CD4-positive, alpha-beta T cell treated with Interleukin-21 for 1 hour (primary cell): ENCODE measurements around the gene CTAGE4.
"Not testable (repeated sequence)": the region's sequence is repeated elsewhere in the genome, so short reads cannot be mapped to it uniquely, and the experiment has no call there.

Experiments used
- DNase-seq: peaks from one replicate; pipeline ENCODE4 v3.0.0-alpha.2; 2020

Gene CTAGE4

GRCh38 chr7:144183166-144183565, at the start of gene CTAGE4:
TSS of gene CTAGE4 (plus strand) at chr7:144183466. CDS start at chr7:144183504, 38 bp downstream.
- not testable (repeated sequence) for DNase-seq

- no peak for DNase-seq
Observed at GRCh38 chr7:144134116-144134515, 49.1 kb upstream of the CTAGE4 start.

- DNase-seq, result no peak
Observed at GRCh38 chr7:144137501-144137900, 45.8 kb upstream of the CTAGE4 start.

GRCh38 chr7:144142187-144142586, 41.1 kb upstream of the CTAGE4 start:
- no peak for DNase-seq

GRCh38 chr7:144144426-144144825, 38.8 kb upstream of the CTAGE4 start:
- DNase-seq, result no peak

- no peak for DNase-seq
Observed at GRCh38 chr7:144148224-144148827, 34.9 kb upstream of the CTAGE4 start.

- no peak for DNase-seq
Observed at GRCh38 chr7:144158861-144159260, 24.4 kb upstream of the CTAGE4 start.

GRCh38 chr7:144164784-144165183, 18.5 kb upstream of the CTAGE4 start:
- DNase-seq, result no peak

- DNase-seq, result not testable (repeated sequence)
Observed at GRCh38 chr7:144171594-144172350, 11.5 kb upstream of the CTAGE4 start.

- no peak for DNase-seq
Observed at GRCh38 chr7:144174613-144175012, 8.7 kb upstream of the CTAGE4 start.

GRCh38 chr7:144178380-144179164, 4.7 kb upstream of the CTAGE4 start:
- peak; percentile 65 for DNase-seq

- DNase-seq, result not testable (repeated sequence)
Observed at GRCh38 chr7:144179165-144179479, 4.1 kb upstream of the CTAGE4 start.

- DNase-seq, result not testable (repeated sequence)
Observed at GRCh38 chr7:144187848-144188247, 4.6 kb downstream of the CTAGE4 start.

GRCh38 chr7:144188578-144189171, 5.4 kb downstream of the CTAGE4 start:
- not testable (repeated sequence) for DNase-seq

GRCh38 chr7:144193782-144194181, 10.5 kb downstream of the CTAGE4 start:
- not testable (repeated sequence) for DNase-seq

- not testable (repeated sequence) for DNase-seq
Observed at GRCh38 chr7:144194453-144194852, 11.2 kb downstream of the CTAGE4 start.

GRCh38 chr7:144195212-144195872, 12.1 kb downstream of the CTAGE4 start, which contains the start of gene ARHGEF35:
TSS of gene ARHGEF35 (minus strand) at chr7:144195833. CDS start at chr7:144188383, 7,450 bp downstream.
- DNase-seq, result peak; percentile 24

- DNase-seq, result not testable (repeated sequence)
Observed at GRCh38 chr7:144198934-144199333, 15.7 kb downstream of the CTAGE4 start.

- not testable (repeated sequence) for DNase-seq
Observed at GRCh38 chr7:144201978-144202377, 18.7 kb downstream of the CTAGE4 start.

GRCh38 chr7:144203086-144203485, 19.8 kb downstream of the CTAGE4 start:
- not testable (repeated sequence) for DNase-seq

- not testable (repeated sequence) for DNase-seq
Observed at GRCh38 chr7:144205306-144205705, 22.0 kb downstream of the CTAGE4 start.

GRCh38 chr7:144217200-144217599, 33.9 kb downstream of the CTAGE4 start:
- not testable (repeated sequence) for DNase-seq
